NCI-H2107 (cell line): ENCODE results near the gene CCDC51.

Experiments
- DNase-seq: peaks from one replicate; lab custom pipeline; 2025; lab: John Stamatoyannopoulos, UW

CCDC51 gene

DNA sequence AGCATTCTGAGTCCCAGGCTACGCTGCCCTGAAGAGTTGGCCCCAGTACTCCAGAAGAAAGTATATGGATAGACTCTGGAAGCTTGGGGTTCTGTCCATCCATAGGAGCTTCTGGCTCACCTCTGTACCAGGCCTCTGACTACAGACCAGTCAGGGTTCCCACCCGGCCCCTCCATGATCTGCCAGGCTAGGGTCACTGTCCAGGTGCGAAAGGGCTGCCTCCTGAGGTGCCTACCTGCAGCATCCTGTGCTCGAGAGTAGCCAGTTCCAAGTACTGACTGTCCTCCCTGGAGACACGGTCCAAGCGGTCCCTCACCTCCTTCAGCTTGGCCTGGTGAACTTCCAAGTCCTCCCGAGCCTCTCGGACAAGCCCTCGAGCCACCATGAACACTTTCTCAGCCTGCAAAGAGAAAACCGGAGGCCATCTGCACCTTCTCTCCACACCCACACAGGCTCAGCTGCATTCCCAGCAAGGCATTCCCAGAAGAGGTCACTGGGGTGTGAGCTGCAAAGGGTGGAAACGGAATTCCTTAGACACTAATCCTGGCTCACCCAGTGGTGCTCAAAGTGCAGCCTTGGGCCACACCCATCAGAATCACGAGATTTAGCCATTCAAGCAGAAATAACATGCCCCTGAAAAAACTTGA lies 6.3 kb downstream of the CCDC51 start:
- no peak for DNase-seq

DNA sequence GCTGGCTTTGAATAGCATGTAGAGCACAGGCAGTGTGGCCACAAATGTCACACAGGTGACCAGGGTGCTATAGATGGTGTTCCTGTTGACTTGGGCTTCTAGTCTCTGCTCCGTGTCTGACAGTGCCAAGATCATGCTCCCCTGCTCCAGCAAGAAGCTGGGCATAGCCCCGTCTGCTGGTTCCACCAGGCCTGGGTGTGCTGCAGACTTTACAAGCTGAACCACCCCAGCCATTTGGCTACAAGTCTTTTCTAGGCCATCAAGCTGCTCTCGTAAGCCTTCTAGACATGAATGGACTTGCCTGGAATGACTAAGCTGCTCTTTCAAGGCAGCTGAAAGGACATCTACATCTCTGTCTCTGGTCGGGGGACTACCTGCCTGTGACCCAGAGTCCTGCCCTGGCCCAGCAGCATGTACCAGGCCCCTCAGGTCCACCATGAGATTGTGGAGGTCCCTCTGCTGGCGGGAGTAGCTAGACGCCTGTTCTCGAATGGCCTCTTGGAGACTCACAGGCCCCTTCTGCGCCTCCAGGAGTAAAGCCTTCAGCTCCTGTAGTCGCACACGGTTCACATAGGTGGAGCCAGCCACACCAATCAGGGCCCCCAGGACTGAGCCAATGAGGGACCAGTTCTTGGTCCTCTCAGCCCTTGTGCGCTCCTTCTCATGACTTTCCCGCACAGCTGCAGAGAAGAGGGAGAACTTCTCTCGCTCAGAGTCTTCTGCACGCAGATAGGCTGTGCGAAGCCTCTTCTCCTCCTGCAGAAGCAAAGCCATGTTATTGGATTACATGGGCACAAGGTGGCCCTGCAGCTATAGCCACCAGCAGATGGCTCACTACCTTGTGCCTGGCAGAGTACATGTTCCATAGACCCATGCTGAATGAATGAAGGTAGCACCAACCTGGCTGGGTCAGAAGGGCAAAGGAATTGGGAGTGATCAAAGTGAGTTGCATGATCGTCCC lies 7.2 kb downstream of the CCDC51 start:
- no peak for DNase-seq

DNA sequence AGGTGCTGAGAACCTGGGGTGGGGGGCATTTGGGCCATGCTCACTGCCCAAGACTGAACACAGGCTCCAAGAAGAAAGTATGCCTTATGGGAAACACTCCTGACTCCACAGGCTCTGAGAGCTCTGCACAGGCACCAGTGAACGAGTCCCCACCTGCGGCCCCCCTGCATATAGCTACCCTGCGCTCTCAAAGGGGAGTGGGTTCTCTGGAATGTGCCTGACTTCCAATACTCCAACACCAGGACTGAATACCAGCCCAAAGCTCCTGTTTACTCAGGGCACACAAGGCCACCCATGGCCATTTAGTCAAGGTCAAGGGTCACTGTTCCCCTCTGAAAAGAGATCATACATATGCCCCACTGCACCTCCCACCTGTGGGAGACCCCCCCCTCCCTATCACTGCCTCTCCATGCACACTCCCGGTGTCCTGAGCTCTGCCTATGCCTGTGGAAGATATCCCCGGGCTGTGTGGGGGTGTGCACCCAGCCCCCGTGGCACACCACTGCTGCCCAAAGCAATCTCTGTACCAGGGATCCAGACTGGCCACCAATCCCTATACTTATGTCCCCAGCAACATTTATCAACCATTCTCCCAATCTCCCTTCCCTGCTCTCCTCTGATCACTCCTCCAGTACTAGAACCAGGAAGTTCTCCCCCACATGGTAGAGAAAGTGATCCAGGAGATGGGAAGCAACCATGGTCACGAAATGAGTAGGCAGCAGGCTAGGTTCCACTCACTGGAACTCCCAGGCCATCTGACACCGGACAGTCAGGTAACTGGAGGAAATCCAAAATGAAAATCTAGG lies 8.5 kb downstream of the CCDC51 start:
- no peak for DNase-seq

DNA sequence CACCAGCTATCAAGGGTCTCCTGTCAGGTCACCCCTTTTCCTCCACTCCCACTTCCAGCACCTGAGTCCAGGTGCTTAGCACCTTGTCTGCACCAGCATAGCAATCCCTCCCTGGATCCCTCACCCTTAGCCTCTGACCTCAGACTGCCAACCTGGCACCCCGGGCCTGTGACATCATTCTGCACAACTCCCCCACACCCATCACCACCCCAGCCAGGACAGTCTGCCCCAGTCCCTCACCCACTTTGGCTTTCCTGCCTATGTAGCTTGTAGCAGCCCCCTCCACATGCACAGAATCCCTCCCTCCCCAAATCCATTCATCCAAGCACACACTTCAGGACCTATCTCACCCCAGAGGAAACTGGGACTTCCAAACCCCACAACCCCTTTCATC lies 9.2 kb downstream of the CCDC51 start:
- no peak for DNase-seq

DNA sequence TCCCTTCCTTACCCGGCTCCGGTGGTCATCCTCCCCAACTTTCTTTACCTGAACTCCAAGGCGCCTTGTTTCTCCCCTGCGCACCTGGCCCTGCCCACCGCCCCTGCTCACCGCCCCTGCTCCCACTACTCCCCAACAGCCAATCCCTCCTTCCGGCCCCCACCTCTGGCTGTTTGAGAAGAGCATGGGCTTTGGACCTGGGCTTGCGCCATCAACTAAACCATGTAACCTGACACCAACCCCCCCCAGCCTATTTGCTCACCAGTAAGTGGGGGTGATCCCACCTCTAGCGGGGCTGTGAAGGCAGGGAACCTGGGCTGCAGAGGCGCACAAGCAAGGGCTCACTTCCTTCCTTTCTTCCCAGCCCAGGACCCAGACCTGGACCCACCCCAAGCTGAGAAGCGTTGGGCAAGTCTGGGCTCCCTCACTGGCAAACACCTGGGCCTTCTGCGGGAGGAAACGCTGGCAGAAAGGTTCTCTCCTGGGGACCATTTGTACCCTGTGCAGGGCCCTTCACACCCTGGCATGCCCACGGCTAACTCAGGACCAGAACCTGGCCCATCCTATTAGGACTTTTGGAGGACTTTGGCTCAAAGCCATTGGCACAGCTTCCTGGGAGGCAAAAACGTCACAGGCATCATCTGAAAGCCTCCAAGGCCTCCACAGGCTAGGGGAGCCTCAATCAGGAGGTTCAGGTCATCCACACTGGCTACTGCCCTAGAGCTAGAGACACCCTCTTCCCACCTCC lies 9.8 kb downstream of the CCDC51 start, which contains the start of gene PLXNB1:
Gene PLXNB1 (minus strand): TSS at position 127 of the 748 bp plus-strand sequence. CDS start 5,475 bp downstream, outside the sequence.
- peak; percentile 23 for DNase-seq

DNA sequence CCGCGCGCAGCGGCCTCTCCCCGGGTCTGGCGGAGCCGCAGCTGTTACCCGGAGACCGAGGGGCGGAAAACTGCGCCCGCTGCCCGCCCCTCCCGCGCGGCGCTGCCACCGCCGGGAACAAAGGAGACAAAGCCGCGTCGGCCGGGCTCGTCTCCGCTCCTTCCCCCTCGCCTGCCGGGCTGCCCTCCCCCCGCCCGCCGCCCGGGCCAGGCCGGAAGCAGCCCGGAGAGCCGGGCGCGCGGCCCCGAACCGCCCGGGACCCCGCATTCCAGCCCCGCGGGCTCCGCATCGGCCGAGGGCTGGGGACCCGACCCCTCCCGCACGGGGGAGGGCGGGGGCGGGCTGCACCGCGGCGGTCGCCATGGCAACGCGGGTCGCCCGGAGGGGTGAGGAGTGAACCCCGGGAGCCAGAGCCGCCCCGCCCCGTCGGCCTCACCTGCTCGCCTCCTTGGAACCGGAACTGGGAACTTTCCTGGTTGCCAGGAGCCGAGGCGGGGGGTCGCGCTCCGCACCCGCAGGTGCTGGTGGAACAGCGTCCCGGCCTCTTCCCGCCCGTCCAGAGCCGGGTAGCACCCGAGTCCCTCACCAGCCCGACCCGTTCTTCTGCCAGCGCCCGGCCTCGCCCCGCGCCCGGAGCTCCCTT lies 10.5 kb downstream of the CCDC51 start:
- peak; percentile 56 for DNase-seq

DNA sequence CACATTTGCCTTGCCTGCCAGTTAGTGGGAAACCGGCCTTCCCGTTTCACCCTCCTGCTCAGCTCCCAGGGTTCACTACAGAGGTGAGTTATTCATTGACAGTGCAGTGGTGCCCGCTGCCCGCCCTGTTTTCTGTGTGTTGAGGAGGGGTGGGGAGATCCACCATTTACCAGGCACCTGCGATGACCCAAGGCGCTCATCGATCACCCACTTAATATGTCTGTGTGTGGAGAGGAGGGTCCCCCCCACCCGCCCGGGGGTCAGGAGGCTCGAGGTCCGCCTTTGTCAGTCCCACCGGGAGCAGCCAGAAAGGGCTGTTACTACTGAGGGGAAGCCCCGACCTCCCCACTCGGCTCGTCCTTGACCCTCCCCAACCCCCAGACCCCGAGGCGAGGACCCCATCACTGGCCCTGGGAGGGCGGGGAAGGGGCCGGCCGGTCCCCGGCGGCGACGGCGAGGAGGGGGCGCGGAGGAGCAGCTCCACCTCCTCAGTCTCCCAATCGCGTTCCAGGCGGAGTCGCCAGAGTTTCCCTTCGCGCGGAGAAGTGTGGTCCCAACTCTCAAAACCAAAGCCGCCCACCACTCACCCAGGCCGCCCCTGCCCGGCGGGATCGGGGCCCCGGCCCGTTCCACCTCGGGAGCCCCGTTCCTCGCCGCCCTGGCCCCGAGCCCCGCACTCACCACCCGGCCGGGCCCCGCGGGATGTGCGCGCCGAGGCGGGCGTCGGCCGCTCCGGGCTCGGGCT lies 11.2 kb downstream of the CCDC51 start:
- DNase-seq, result no peak

DNA sequence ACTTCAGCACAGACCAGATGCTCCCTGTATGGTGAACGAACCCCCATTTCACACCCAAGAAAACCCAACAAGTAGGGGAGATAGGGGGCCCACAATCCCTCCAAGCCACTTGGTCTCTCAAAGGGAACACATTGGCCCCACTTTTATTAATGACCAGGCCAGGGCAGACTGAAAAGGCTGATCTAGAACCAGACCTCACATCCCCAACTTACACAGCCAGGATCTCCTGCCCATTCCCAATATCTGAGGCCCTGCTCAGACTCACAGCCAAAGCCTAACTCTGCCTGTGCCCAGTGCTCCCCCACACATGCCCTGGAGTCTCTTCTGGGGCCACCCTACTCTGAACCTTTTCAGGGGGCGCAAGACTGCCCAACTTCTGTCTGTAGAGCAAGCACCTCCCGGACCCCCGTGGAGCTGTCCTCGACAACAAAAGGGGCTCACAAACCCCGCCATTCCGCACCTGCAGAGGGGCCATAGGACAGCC lies 11.8 kb downstream of the CCDC51 start:
- DNase-seq, result no peak

DNA sequence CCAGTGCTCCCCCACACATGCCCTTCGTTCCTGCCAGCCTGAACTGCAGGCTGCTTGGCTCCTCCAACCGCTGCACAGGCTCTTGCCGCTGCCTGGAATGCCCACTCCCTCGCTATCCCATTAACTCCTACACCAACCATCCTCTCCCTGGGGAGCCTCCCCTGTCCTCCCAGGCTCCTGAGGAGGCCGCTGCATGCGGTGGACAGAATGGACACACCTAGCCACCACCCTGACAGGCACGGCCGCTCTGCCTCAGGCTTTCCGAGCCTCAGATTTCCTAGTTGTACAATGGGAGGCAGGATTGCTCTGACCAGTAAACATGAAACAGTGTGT lies 12.3 kb downstream of the CCDC51 start:
- DNase-seq, result no peak

DNA sequence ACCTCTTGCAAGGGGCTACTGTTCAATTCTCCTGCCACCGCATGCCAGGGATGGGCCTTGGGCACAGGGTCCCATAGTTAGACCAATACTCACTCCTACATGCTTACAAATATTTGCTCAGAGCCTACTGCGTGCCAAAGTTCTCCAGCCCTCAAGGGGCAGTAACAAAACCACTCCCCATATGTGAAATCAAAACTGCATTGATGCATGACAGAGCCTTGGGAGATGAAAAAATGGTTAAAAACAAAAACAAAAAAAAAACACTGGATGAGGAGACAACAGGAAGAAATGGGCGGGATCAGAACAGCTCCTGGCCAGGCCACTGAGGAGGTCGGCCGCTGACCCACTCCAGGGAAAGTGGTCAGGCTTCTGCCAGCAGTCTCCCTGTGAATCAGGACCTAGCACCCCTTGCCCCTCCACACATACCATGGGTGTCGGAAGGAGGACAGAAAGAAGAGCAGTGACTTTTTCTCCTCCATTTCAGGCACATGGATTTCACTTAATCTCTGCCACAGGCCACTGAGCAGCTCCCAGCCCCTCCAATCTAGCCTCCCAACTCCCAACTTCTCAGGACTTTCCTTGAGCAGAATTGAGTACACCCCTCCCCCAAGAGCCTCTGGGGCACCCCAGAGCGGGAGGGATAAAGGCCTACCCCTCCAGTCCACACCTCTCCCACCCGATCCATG lies 12.8 kb downstream of the CCDC51 start:
- DNase-seq, result no peak

DNA sequence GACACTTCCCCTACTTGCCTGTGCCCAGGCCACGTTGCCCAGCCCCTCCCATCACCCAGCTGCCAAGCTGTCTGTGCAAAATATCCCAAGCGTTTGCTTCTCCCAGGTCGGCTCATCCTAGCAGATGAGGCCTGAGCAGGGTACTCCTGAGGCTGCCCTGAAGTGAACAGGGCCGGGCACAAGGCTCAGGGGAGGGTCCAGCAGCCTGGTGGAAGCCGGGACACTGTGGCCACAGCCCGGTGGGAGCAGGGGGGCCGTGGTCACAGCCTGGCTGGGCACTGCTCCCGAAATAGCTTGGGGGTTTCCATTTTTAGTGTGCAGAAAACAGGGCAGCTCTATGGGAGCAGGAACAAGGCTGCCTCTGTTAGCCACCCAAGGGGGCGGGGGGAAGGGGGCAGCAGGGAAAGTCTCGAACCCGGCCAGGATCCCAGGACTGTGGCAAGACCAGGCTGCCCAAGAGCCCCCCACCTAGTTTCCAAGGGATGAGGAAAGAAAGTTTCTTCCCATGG lies 13.5 kb downstream of the CCDC51 start:
- no peak for DNase-seq

DNA sequence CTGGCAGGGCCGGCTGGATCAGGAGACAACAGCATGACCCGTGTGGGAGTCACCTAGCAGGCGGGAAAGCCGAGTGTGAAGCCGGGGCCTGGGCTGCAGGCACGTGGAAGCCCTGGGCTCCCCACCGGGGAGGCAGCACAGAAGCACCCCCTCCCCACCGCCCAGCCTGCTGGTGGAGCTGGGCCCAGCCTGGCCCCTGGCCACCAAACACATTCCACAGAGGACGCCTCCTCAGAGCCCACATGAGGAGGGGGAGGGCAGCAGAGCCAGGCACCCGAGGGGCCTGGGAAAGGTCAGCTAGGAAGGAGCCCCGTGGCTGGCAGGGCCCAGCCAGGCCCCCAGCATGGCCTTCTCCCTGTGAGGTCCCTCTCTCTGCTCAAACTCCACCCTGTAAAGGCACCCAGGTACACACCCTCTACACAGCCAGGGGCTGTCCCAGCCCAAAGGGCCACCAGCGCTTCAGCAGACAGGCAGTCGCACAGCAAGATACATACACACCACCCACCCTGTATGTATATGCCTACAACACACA lies 14.6 kb downstream of the CCDC51 start:
- no peak for DNase-seq

DNA sequence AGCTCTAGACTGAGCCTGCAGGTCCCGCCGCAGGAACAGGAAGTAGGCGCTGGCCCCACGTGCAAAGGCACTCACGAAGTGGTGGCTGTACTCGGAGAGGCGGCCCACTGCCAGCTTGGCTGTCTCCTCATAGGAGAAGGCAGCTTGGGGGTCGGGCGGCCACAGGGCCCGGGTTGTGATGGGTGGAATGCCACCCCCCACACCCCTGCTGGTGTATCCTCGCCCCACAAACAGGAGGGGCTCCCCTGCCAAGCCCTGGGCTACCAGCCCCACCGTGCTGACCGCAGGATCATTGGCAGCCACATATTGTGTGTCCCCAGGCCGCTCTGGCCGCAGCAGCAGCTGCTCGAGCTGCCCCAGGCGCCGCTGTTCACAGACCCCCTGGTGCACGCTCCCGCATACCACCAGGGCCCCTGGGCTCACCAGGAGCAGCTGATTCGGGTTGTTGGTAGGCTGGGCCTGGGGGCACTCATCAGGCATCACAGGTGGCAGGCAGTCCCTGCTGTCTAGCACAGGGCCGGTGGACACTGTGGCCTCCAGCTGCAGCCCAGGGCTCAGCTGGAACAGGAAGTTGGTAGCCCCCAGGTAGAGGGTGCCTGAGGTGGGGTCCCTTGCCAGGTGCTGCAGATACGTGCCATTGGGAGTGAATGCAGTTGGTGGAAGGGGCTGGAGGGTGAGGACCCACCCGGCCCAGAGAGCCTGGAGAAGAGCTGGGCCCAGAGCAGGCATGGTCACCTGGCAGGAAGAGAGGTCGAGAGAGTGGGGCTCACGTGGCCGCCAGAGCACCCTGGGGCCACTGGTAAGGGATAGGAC lies 15.8 kb downstream of the CCDC51 start:
- no peak for DNase-seq

DNA sequence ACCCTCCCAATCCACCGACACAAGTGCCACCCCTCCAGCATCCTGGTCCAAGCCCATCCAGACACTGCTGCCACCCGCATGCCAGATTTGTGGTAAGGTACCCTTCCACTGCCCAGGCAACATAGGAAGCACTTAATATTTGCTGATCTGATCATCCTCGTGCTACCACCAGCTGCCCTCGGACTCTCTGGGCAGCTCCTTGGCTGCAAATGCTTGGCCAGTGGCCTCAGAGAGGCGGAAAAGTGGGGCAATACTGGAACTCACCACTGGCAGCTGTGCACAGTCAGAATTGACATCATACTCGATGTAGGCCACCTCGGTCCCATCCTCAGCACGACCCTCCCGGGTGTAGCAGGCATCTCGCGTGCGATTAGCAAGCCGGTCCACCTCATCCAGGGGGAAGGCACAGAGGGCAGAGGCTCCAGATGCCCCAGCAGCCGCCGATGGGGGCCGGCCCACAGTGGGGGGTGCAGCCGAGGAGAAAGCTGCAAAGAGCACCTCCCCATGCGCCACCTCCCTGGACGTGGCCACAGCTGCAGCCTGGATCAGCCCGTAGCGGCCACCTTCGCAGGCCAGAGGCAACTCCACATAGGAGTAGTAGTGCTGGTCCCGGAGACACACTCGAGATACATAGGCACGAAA lies 16.6 kb downstream of the CCDC51 start:
- DNase-seq, result no peak

DNA sequence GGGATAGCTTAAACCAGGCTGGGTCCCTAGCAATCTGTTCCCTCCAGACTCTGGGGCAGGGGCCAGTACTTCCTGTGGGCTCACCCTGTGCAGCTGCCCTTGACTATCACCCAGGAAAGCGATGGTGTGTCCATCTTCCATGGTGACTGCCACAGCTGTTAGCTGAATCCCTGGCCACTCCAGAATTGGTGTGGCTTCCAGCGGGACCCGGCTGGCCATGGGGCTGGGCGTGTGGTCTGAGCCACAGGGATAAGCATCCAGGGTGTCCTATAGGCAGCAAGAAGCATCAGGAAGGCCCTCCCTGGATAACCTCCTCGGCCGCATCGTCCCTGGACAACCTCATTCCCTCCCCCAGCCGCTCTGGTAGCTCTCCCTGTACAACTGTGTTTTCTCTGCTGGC lies 17.2 kb downstream of the CCDC51 start:
- no peak for DNase-seq

DNA sequence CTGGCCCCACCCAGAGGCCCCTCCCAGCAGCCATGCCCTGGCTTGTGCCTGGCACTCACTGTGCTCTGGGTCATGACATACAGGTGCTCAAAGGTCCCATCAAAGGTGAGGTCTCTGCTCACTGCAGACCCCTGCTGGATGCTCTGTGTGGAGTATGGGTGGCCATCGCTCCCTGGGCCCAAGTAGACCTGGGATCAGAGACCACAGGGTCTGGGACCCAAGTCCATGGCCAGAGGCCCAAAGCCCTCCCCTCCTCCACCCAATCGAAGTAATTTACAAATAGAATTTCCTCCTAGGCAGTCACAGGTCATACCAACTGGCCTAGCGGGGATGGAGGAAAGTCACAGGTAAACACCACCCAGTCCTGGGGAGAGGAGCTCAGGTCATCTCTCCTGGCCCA lies 17.6 kb downstream of the CCDC51 start:
- DNase-seq, result no peak

DNA sequence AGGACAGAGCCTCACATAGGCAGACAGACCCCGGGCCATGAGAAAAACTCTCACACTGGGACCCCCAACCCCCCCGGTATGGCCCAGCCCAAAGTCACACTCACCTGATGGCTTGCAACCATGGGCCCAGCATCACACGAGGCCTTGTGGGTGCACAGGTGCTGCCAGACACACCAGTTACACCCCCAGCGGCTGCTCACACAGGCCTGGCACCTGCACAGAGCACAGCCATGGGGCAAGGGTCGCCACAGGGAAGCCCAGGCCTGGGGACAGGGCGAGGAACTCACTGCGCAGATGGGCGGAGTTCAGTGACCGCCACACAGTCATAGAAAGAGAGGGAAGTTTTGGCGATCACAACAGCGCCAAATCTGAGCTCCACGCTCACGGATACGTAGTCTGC lies 19.4 kb downstream of the CCDC51 start:
- no peak for DNase-seq

DNA sequence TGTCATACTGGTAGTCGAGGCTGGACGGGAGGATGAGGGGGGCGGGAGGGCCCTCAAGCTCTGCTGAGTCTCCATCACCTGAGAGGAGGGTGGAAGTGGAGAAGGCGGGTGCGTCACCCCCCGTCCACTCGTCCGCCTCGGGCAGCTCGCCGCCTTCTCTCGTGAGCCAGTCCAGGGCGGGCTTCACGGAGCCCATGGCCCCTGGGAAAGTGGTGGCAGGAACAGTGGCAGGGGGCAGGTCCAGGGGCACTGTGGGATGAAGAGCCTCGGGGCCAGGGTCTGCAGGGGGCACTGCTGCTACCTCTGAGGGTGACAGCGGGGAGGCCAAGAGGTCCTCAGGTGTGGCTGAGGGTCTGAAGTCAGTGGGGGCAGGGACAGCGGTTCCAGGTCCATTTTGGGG lies 20.3 kb downstream of the CCDC51 start:
- no peak for DNase-seq
